SK-N-SH (cell line): ENCODE results near the gene FOXP1.

ENCODE experiments used
- CHD2 ChIP-seq: fragments of 150-350 bp; IDR thresholded peaks from 2 replicates; pipeline ENCODE4 v1.6.1; 2018; ENCODE audit warnings: low read length; ENCODE audit not compliant: partially characterized antibody
- EP300 ChIP-seq, 2 experiments: IDR thresholded peaks; 2 replicates each; pipeline versions ENCODE4 v1.4.0 to v1.6.1; 2012; ENCODE audit warnings: borderline replicate concordance in 1 of 2, low read depth in 1 of 2, low read length in 1 of 2
- POLR2AphosphoS5 ChIP-seq: IDR thresholded peaks from 2 replicates; pipeline ENCODE4 v1.6.1; 2012; ENCODE audit warnings: low read depth, low read length
- RAD21 ChIP-seq: IDR thresholded peaks from 2 replicates; pipeline ENCODE4 v1.6.1; 2012; ENCODE audit warnings: mild to moderate bottlenecking, low read length
- RXRA ChIP-seq: IDR thresholded peaks from 2 replicates; pipeline ENCODE4 v1.4.0; 2012; ENCODE audit warnings: low read depth, mild to moderate bottlenecking, borderline replicate concordance
- TF ChIP-seq, protein P1 (sequence below): fragments of 200-600 bp; sonication (generic); IDR thresholded peaks from 2 replicates; pipeline ENCODE4 v1.6.1; 2017; ENCODE audit warnings: antibody characterized with exemption, mild to moderate bottlenecking, moderate library complexity

GRCh38 chr3:71022551-71023335 lies 560.8 kb downstream of the FOXP1 start:
- TF ChIP-seq, protein P1, sequence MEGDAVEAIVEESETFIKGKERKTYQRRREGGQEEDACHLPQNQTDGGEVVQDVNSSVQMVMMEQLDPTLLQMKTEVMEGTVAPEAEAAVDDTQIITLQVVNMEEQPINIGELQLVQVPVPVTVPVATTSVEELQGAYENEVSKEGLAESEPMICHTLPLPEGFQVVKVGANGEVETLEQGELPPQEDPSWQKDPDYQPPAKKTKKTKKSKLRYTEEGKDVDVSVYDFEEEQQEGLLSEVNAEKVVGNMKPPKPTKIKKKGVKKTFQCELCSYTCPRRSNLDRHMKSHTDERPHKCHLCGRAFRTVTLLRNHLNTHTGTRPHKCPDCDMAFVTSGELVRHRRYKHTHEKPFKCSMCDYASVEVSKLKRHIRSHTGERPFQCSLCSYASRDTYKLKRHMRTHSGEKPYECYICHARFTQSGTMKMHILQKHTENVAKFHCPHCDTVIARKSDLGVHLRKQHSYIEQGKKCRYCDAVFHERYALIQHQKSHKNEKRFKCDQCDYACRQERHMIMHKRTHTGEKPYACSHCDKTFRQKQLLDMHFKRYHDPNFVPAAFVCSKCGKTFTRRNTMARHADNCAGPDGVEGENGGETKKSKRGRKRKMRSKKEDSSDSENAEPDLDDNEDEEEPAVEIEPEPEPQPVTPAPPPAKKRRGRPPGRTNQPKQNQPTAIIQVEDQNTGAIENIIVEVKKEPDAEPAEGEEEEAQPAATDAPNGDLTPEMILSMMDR, result peak; percentile 35
- TF ChIP-seq RAD21 (peak; percentile 48), CHD2 (no peak), RXRA (no peak), POLR2AphosphoS5 (no peak), EP300 (IDR thresholded peaks at IDR 0.05; ENCODE audit: borderline replicate concordance in 1 of 2, low read depth in 1 of 2, low read length in 1 of 2) (no peak)
